GM12891 (cell line): ENCODE measurements around the gene ZNF511.

Source experiments
- POLR2A ChIP-seq: IDR thresholded peaks from 2 replicates; pipeline ENCODE4 v1.6.1; 2011; ENCODE audit warnings: low read depth, low read length, control low read depth
- POLR2AphosphoS5 ChIP-seq: IDR thresholded peaks from 2 replicates; pipeline ENCODE4 v1.6.1; 2011; ENCODE audit warnings: low read depth, low read length, control low read depth
- POU2F2 ChIP-seq: IDR thresholded peaks from 2 replicates; pipeline ENCODE4 v1.6.1; 2011; ENCODE audit warnings: low read depth, mild to moderate bottlenecking, control low read depth, low read length, moderate library complexity

DNA sequence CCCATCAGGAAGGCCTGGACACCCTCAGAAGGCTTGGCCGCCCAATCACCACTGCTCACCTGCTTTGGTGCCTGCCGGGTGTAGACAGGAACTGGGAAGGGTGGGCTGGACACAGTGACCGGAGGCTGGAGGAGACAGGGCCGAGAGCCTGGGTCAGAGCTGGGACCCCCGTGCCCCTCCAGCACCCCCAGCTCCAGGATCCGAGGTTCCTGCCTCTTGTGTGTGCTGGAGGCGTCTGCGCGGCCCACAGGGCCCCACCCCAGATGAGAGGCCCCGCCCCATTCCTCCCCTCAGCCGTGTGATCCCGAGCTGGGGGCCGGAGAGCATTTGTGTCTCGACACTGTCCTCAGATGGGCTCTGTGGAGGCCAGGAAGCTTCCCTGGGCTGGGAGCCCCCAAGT lies 41.4 kb upstream of the ZNF511 start:
- TF ChIP-seq POLR2A (no peak), POU2F2 (no peak), POLR2AphosphoS5 (no peak)
